Activated naive CD4-positive, alpha-beta T cell treated with anti-CD3 and anti-CD28 coated beads for 36 hours (primary cell): Measurements from ENCODE around the gene FLAD1. TPM values are rescaled to one million over a fixed set of nuclear protein-coding genes. Genes with fewer than 3 reads are reported as not detected.
A peak's percentile ranks its signal among the peaks of the same experiment; 100 is the strongest.

Experiments
- CTCF ChIA-PET: fragments of 350-600 bp; sonication (Branson Sonifier 250); formaldehyde crosslinking; loops from one replicate; lab custom pipeline; 2021; ENCODE audit warnings: antibody characterized with exemption; lab: Charles Lee
- DNase-seq: peaks from one replicate; pipeline ENCODE4 v3.0.0-alpha.2; 2020
- H3K27ac Mint-ChIP-seq: one replicate; pipeline ENCODE4 v1.8.0; 2021; ENCODE audit warnings: mild to moderate bottlenecking, mixed read lengths
- H3K27me3 Mint-ChIP-seq: one replicate; pipeline ENCODE4 v1.8.0; 2021; ENCODE audit warnings: low read depth, mixed read lengths
- H3K36me3 Mint-ChIP-seq: one replicate; pipeline ENCODE4 v1.8.0; 2021; ENCODE audit warnings: low read depth, mixed read lengths
- H3K4me1 Mint-ChIP-seq: one replicate; pipeline ENCODE4 v1.8.0; 2021; ENCODE audit warnings: low read depth, mixed read lengths
- H3K4me3 Mint-ChIP-seq: one replicate; pipeline ENCODE4 v1.8.0; 2021; ENCODE audit warnings: mild to moderate bottlenecking, moderate library complexity, mixed read lengths
- H3K9me3 Mint-ChIP-seq: one replicate; pipeline ENCODE4 v1.8.0; 2021; ENCODE audit warnings: mixed read lengths
- intact Hi-C: fragments of 100-400 bp; cut with micrococcal nuclease; formaldehyde crosslinking; loops from one replicate; pipeline ENCODE4 v1.15.1; 2023
- total RNA-seq, 2 experiments: library from RNA; stranded (reverse); gene quantifications; one replicate each; pipeline ENCODE4 v1.2.3, GENCODE V29; 2021

The FLAD1 gene
- total RNA-seq, 2 experiments from 2014 or later: 27.2 to 30.0 TPM

GRCh38 chr1:154962156-154962749 is 20.9 kb upstream of the FLAD1 start:
- Mint-ChIP-seq H3K9me3 (no peaks in the 10 kb centered on the region), H3K4me3 (peak overlapping the region; percentile 86), H3K36me3 (peaks cover 28% of the 10 kb centered on the region), H3K27ac (peak overlapping the region; percentile 94), H3K4me1 (peaks cover 37% of the 10 kb centered on the region), H3K27me3 (no peaks in the 10 kb centered on the region)
- DNase-seq: no peak
- intact Hi-C loops: no loop called here
- CTCF ChIA-PET: interaction anchor here (1.5 to 3.6 kb wide), 5 partner anchors 9 to 123 kb away, joined by 4 to 17 read pairs (median 8); partner anchors contain the start of gene SHC1

- Mint-ChIP-seq H3K4me3 (peak overlapping the region; percentile 86), H3K36me3 (peaks cover 28% of the 10 kb centered on the region), H3K4me1 (peaks cover 34% of the 10 kb centered on the region), H3K27ac (peak overlapping the region; percentile 94), H3K9me3 (no peaks in the 10 kb centered on the region), H3K27me3 (no peaks in the 10 kb centered on the region)
- intact Hi-C loops: no loop called here
- no peak for DNase-seq
- CTCF ChIA-PET: interaction anchor here (1.5 to 2.6 kb wide), 2 partner anchors 8 to 122 kb away, joined by 5 to 13 read pairs; partner anchors contain the start of gene SHC1
These were observed 20.3 kb upstream of the FLAD1 start for GRCh38 chr1:154962795-154963330.

GRCh38 chr1:154963643-154964042 is 19.5 kb upstream of the FLAD1 start:
- DNase-seq: no peak
- Mint-ChIP-seq H3K27me3 (no peaks in the 10 kb centered on the region), H3K27ac (peak overlapping the region; percentile 50), H3K4me3 (no peak overlapping the region), H3K36me3 (peaks cover 24% of the 10 kb centered on the region), H3K4me1 (peaks cover 30% of the 10 kb centered on the region), H3K9me3 (no peaks in the 10 kb centered on the region)
- intact Hi-C loops: no loop called here
- CTCF ChIA-PET: interaction anchor here (1.3 kb wide), 1 partner anchor 53 kb away, joined by 4 read pairs; no protein-coding TSS in a partner anchor

- DNase-seq: no peak
- intact Hi-C loops: no loop called here
- Mint-ChIP-seq H3K27ac (no peak overlapping the region), H3K9me3 (no peaks in the 10 kb centered on the region), H3K4me1 (peaks cover 33% of the 10 kb centered on the region), H3K4me3 (no peak overlapping the region), H3K27me3 (no peaks in the 10 kb centered on the region), H3K36me3 (peaks cover 24% of the 10 kb centered on the region)
- CTCF ChIA-PET: interaction anchor here (0.6 to 1.3 kb wide), 3 partner anchors 9 to 316 kb away, joined by 3 to 4 read pairs (median 3); partner anchors contain the start of gene PBXIP1
These were observed 18.8 kb upstream of the FLAD1 start for GRCh38 chr1:154964359-154964758.

- Mint-ChIP-seq H3K27me3 (no peaks in the 10 kb centered on the region), H3K4me3 (no peak overlapping the region), H3K9me3 (no peaks in the 10 kb centered on the region), H3K27ac (peak overlapping the region; percentile 50), H3K4me1 (peaks cover 32% of the 10 kb centered on the region), H3K36me3 (peaks cover 20% of the 10 kb centered on the region)
- CTCF ChIA-PET: interaction anchor here (2.7 kb wide), 1 partner anchor 33 kb away, joined by 7 read pairs; no protein-coding TSS in a partner anchor
- DNase-seq: no peak
- intact Hi-C loops: no loop called here
These were observed 17.0 kb upstream of the FLAD1 start for GRCh38 chr1:154966111-154966510.

GRCh38 chr1:154967331-154967950 is 15.7 kb upstream of the FLAD1 start:
- intact Hi-C loops: no loop called here
- Mint-ChIP-seq H3K4me3 (no peak overlapping the region), H3K27ac (peak overlapping the region; percentile 16), H3K27me3 (no peaks in the 10 kb centered on the region), H3K36me3 (peaks cover 24% of the 10 kb centered on the region), H3K4me1 (peaks cover 42% of the 10 kb centered on the region), H3K9me3 (no peaks in the 10 kb centered on the region)
- DNase-seq: no peak
- CTCF ChIA-PET: interaction anchor here (2.7 kb wide), 1 partner anchor 32 kb away, joined by 7 read pairs; no protein-coding TSS in a partner anchor

GRCh38 chr1:154968731-154969130 is 14.4 kb upstream of the FLAD1 start:
- Mint-ChIP-seq H3K9me3 (no peaks in the 10 kb centered on the region), H3K27me3 (no peaks in the 10 kb centered on the region), H3K4me3 (no peak overlapping the region), H3K36me3 (peaks cover 22% of the 10 kb centered on the region), H3K4me1 (peaks cover 37% of the 10 kb centered on the region), H3K27ac (peak overlapping the region; percentile 68)
- no peak for DNase-seq
- intact Hi-C loops: no loop called here
- CTCF ChIA-PET: no interaction called here

- no peak for DNase-seq
- no peak overlapping the region for H3K4me3 Mint-ChIP-seq
- H3K4me1 Mint-ChIP-seq: peaks cover 34% of the 10 kb centered on the region
- peaks cover 19% of the 10 kb centered on the region for H3K36me3 Mint-ChIP-seq
- H3K27ac Mint-ChIP-seq: peak overlapping the region; percentile 68
- H3K9me3 Mint-ChIP-seq: no peaks in the 10 kb centered on the region
- no peaks in the 10 kb centered on the region for H3K27me3 Mint-ChIP-seq
- intact Hi-C loops: no loop called here
- CTCF ChIA-PET: interaction anchor here (1.1 kb wide), 1 partner anchor 20 kb away, joined by 3 read pairs; no protein-coding TSS in a partner anchor
These were observed 13.9 kb upstream of the FLAD1 start for GRCh38 chr1:154969246-154969645.

GRCh38 chr1:154969860-154970452 is 13.2 kb upstream of the FLAD1 start:
- DNase-seq: no peak
- CTCF ChIA-PET: interaction anchor here (0.5 to 1.6 kb wide), 9 partner anchors 14 to 520 kb away, joined by 3 to 9 read pairs (median 3); partner anchors contain the start of genes ADAM15 and PBXIP1
- H3K36me3 Mint-ChIP-seq: peaks cover 17% of the 10 kb centered on the region
- H3K9me3 Mint-ChIP-seq: no peaks in the 10 kb centered on the region
- intact Hi-C loops: loop anchor here (5.0 kb wide), 1 partner anchor 222 kb away; no protein-coding TSS in a partner anchor
- H3K4me3 Mint-ChIP-seq: no peak overlapping the region
- peak overlapping the region; percentile 32 for H3K27ac Mint-ChIP-seq
- H3K27me3 Mint-ChIP-seq: no peaks in the 10 kb centered on the region
- H3K4me1 Mint-ChIP-seq: peaks cover 32% of the 10 kb centered on the region

- Mint-ChIP-seq H3K4me1 (peaks cover 32% of the 10 kb centered on the region), H3K4me3 (no peak within 1 kb of the TSS), H3K9me3 (no peaks in the 10 kb centered on the region), H3K27ac (peak within 1 kb of the TSS; percentile 74), H3K27me3 (no peaks in the 10 kb centered on the region), H3K36me3 (peaks cover 17% of the 10 kb centered on the region)
- CTCF ChIA-PET: interaction anchor here (0.6 to 1.7 kb wide), 11 partner anchors 9 to 364 kb away, joined by 3 to 13 read pairs (median 5); partner anchors contain the start of genes ADAM15, PBXIP1 and PYGO2
- DNase-seq: peak; percentile 43
- intact Hi-C loops: loop anchor here (5.0 kb wide), 1 partner anchor 222 kb away; no protein-coding TSS in a partner anchor
These were observed 12.4 kb upstream of the FLAD1 start, which contains the start of gene SHC1 for GRCh38 chr1:154970631-154971340. Gene SHC1, minus strand, starts transcription at chr1:154970747. Its CDS starts 221 bp downstream, at chr1:154970526.

GRCh38 chr1:154971341-154971998 is 11.7 kb upstream of the FLAD1 start:
- H3K27ac Mint-ChIP-seq: peak overlapping the region; percentile 74
- peaks cover 20% of the 10 kb centered on the region for H3K36me3 Mint-ChIP-seq
- no peak for DNase-seq
- intact Hi-C loops: loop anchor here (5.0 kb wide), 1 partner anchor 221 kb away; no protein-coding TSS in a partner anchor
- peaks cover 32% of the 10 kb centered on the region for H3K4me1 Mint-ChIP-seq
- no peaks in the 10 kb centered on the region for H3K9me3 Mint-ChIP-seq
- H3K4me3 Mint-ChIP-seq: no peak overlapping the region
- CTCF ChIA-PET: interaction anchor here (0.8 to 1.7 kb wide), 7 partner anchors 10 to 120 kb away, joined by 3 to 13 read pairs (median 5); partner anchors contain the start of genes ADAM15, PBXIP1 and PYGO2
- H3K27me3 Mint-ChIP-seq: no peaks in the 10 kb centered on the region
